HG02973 (cell line): ENCODE measurements around the gene YOD1.

Source experiments
- ATAC-seq: cut with Tn5 transposase; IDR thresholded peaks from one replicate; pipeline ENCODE4 v1.9.1; 2021; ENCODE audit warnings: moderate library complexity; ENCODE audit not compliant: unreplicated experiment

The YOD1 gene

GRCh38 chr1:207028884-207029650, 21.9 kb downstream of the YOD1 start:
- ATAC-seq = no peak

DNA sequence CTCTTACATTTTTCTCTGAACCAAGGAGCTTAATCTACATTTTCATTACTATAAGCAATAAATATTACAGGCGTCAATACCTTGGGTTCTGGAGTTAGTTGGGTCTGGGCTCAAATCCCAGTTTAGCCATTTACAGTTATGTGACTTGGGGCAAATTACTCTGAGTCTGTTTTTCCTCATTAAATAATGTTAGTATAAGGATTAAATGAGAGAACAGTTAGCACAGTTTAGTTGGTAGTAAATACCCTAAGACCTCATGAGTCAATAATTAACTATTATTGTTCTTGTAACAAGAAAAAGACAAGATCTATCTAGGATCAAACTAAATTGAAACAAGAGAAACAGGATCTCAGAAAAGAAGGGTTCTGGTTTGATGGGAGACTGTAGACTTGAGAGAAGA, 23.1 kb downstream of the YOD1 start:
- ATAC-seq = no peak

GRCh38 chr1:207027206-207027777, 23.7 kb downstream of the YOD1 start:
- ATAC-seq = no peak

DNA sequence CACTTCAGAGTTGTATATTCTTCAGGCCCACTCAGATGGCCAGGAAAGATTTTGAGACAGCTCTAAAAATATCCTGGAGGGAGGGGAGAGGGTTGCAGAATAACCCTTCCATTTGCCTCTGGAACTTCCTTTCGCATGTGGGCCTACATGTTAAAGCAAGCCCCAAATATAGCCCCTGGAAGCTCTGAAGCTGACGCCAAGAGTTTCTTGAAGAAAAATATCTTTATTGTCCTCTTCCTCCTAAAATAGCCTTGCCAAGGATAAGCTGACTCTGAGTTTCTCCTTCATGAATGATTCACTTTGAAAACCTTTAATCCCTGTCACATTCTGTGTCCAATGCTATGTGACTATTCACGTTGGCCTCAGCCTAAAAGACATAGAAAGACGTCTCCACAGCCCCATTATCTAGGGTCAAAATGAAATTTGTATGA, 24.9 kb downstream of the YOD1 start:
- no peak for ATAC-seq

DNA sequence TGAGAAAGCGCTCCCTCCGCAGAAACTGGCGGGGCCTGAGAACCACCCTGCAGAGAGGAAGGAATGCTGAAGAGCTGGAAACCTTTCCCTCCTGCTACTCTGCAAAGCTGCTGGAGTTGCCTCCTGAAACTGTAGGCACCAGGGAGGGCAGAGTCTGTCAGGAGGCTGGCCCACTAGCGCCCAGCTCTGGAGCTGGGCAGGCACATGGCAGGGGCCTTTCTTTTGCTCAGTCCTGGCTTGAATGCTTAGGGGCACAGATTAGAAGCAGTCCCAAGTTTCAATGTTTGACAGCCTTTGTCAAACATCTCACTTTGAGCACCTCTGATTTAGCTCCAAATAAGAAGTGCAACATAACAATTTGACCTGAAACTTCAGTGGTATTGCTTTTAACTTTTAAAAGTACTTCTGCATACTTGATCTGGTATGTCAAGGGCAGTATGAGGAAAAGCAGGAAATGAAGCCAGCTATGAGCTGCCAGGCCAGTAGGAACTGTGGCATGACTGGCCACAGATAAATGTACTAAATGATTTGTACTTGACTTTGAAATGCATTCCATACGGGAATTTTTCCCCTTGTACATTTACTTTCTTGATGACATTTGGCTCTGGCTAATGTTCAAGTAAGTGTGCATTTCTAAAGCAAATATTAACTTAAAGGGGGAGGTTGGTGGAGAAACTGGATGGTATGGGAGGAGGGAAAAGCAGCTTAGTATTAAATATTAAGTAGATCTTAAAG, 25.7 kb downstream of the YOD1 start:
- no peak for ATAC-seq

DNA sequence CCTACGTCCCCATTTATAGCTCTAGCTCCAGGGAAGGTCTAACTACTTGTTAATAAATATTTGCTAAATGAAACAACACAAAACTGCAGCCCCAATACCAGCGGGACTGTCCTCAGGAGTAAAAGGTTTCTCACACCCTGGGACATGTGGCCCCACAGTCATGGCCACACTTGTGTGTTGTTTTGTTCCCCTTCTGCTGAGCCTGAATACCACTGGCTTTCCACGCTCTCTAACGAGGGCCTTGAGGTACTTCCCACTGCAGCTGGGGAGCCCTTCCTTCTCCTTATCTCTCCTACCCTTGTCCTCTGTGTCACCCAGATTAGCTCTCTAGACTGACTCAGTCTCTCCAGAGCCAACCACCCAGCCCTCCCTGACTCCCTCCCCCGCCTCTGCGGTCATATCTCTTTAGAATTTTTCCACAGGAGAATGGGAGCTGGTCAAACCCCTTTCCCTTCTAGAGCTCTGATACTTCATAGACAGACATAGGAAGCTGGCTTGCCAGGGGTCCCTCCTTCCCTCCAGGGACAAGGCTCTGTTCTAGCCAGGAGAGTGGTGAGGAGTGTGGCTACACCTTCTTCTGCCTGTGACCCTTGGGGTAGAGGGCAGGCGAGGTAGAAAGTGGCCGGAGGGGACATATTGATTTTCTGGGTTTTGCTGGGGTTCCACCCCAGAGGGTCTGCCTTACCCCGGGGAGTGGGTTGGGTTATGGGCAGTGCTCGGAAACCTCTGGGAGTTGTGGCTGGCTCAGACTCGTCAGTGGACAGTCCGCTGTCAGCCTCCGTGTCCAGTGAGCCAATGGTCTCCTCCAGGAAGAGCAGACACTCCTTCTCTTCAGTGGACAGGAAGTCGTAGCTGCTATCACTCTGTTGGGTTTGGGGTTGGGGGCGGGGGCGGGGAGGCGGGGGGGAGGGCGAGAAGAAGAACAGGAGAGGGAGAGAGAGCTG, 26.5 kb downstream of the YOD1 start:
- ATAC-seq = no peak

DNA sequence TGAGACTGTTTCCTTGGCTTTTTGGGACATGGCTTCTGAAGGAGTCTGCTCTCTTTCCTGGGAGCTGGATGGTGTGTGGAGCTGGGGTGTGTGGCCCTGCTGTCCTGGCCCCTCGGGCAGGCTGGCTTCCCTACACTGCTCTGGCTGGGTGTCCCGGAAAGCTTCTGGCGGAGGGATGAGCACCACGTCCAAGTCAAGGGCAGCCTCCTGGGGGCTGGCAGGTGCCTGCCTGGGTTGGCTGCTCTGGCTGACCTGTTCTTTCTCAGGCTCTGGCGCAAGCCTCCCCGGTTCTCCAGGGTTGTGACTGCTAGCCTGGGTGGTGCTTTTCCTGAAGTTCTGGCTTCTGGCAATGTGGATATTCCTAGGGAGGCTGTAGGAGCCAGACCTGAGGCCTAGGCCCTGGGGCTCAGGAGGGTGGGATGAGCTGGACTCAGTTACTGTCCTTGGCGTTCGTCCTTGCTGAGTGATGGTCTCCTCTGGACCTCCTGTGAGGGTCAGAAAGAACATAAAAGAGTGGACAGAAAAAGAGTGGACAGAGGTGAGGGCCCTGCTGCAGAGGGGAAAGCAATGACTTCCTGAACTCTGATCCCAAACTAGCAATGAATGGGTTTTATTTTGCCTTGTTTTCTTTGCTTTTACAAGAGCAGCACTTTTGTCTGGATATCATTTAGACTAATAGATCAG, 27.9 kb downstream of the YOD1 start:
- ATAC-seq = no peak

DNA sequence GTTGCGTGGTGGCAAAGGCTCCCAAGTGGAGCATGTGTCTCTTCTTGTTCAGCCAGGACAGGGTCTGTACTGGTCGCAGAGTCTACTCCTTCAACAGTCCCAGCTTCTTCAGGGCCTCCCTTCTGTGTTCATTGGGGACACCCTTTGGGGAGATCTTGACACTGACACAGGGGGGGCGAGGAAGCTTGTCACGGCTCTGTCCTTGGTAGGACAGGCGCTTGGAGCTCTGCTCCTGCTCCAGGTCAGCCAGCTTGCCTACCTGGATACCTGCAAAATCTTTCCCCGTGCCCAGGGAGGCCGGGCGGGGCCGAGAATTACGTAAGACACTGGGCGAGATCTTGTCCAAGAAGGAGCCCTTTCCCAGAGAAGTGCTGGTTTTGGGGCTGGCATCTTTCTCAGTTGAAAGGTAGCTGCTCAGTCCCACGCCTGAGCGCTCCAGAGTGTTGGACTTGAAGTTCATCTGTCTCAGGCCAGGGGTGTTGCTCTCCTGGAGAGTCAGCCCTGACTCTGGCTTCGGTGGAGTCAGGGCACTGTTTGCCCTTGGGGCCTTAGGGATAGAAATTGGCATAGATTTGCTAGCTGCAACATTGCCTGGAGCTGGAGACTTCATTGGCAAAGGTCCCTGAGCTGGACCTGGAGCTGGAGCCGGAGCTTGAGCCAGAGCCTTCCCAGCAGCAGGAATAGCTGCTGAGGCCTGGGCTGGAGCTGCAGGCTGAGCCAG, 29.0 kb downstream of the YOD1 start:
- ATAC-seq = no peak

GRCh38 chr1:207021139-207021861, 29.7 kb downstream of the YOD1 start:
- ATAC-seq = no peak

DNA sequence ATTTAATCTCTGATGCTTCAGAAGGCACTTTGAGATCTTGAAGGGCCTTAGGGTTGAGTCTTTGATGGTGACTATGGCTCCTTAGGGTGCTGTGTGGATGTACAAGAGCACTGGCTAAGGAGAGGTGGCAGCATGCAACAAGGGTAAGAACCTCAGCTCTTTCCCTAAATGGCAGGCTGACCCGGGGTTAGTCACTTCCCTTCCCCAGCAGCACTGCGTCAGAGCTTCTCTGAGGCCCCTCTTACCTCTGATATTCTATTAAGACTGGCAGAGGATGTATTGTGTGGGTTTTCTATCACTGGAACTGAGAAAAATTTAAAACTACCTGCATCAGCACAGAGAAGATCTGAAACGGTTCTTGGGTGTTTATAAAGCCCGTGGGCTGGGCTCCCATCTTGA, 30.3 kb downstream of the YOD1 start:
- no peak for ATAC-seq

DNA sequence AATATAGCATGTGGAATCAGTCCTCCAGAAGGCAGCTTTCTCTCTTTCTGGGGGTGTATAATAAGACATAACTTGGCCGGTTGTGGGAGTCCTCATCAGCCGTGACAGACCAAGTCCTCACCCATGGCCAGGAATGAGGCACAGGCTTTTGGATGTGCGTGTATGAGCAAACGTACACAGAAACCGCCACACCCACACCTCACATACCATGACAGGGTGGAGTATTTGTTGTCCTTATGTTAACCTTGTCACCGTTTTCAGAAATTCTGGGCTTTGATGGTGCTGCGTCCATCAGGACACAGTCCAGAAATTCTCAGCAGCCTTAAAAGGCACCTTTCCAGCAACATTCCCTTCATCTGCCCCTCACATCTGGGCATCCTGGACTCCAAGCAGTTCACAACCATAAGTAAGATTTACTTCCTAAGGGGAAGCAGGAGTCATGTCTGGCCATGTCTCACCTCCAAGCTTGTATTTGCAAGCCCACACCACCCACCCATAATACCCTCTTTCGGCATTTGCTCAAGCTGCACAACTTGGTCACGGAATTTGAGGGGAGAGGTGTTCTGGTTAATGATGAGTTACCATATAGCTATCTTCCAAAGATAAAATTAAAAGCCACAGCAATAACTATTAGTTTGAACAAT, 30.8 kb downstream of the YOD1 start:
- no peak for ATAC-seq

- no peak for ATAC-seq
Observed at GRCh38 chr1:207019661-207020060, 31.3 kb downstream of the YOD1 start.

GRCh38 chr1:207019161-207019560, 31.8 kb downstream of the YOD1 start:
- no peak for ATAC-seq

DNA sequence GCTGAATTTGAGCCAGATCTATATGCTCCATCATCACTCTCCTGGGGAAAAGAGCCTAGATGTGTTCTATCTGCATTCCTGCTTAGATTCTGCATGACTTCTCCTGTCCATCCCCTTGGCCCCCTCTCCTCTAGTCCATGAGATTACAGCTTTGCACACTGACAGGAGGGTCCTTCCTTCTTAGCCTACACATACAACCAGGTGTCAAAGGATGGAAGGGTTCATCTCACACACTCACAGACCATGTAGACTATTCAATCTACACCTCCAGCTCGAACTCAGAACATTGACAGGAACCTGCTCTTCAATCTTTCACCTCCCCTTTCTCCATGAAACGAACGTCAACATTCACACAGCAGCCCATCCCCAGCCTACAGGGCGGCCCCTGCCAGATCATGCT, 32.3 kb downstream of the YOD1 start:
- no peak for ATAC-seq

DNA sequence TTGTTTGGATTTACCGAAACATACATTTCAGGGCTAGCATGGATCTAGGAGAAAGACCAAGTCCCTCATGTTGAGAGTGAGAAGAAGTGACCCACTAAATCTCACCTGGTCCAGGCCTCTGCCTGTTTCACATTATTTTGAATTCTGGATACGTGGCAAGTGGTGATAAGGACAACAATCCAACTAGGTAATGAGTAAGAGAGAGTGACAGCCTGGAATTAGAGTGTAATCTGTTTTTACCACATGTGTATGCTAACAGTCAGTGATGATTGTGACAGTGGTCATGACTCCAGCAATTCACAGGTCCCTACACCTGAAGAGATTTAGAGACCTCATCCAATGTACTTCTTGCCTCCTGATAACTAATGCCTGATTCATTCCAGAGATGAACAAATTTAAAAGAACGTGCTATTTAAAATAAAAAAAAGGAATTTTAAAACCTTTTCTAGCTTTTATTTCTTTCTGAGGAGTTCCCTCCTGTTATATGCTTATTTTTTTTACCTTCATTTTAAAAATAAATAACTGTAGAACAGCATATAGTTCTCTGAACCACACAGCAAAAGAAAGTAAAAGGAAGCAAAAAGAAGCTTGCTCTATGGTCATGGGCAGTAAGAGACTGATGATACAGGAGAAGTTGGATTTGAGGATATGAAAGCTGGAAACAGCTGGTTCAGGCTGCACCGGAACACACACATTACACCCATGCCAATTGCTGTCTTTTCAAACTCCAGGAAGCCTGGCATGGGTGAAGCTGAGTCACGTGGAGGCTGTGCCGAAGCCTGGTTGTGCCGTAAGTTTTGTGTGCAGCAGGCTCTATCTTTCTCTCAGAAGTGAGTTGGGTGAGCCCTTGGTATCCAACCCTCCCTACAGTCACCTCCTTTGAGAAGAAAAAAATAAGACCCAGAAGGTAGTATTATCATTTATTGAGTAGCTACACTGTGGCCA, 33.1 kb downstream of the YOD1 start:
- ATAC-seq = no peak

DNA sequence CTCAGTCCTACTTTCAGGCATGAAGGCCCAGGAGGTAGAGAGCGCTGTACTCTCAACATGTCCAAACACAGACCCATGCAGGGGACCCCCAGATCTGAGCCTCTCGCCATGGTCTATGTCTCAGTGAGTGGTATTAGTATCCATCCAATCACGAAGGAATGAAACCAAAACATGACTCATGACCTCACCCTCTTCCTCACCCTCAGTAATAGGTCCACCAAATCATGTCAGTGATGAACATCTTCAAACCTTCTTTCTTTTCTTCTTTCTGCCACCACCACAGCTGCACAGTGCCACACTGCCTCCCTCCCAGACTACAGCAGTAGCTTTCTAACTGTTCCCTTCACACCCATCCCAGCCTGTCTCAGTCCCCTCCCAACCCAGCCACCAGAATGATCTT, 35.2 kb downstream of the YOD1 start:
- ATAC-seq = no peak

GRCh38 chr1:207014728-207015127, 36.3 kb downstream of the YOD1 start:
- ATAC-seq = no peak
